Stimulated activated naive CD8-positive, alpha-beta T cell treated with anti-CD3 and anti-CD28 coated beads, Interleukin-15, amount 100 ng/mL, for 72 hours (primary cell): Measurements from ENCODE around the gene SCGB1C1.
A peak's percentile ranks its signal among the peaks of the same experiment; 100 is the strongest.
"Not testable (repeated sequence)": the region's sequence is repeated elsewhere in the genome, so short reads cannot be mapped to it uniquely, and the experiment has no call there.

Experiments
- ATAC-seq: fragments of 150-1000 bp; cut with Tn5 transposase; 2 replicates; pipeline ENCODE4 v1.10.0; 2021; ENCODE audit warnings: mild to moderate bottlenecking, moderate library complexity
- DNase-seq, 2 donors: peaks; one replicate each; pipeline ENCODE4 v3.0.0; 2021 to 2022
- H3K27ac Mint-ChIP-seq, 2 donors: one replicate each; pipeline ENCODE4 v1.8.0; 2022; ENCODE audit warnings: mild to moderate bottlenecking in 2 of 2, mixed read lengths in 2 of 2, moderate library complexity in 2 of 2
- H3K27me3 Mint-ChIP-seq: one replicate; pipeline ENCODE4 v1.8.0; 2022; ENCODE audit warnings: mixed read lengths
- H3K4me1 Mint-ChIP-seq: one replicate; pipeline ENCODE4 v1.8.0; 2022; ENCODE audit warnings: mild to moderate bottlenecking, mixed read lengths
- H3K4me3 Mint-ChIP-seq, 2 donors: one replicate each; pipeline ENCODE4 v1.8.0; 2022; ENCODE audit warnings: mild to moderate bottlenecking in 2 of 2, mixed read lengths in 2 of 2, moderate library complexity in 1 of 2
- H3K9me3 Mint-ChIP-seq, 2 donors: one replicate each; pipeline ENCODE4 v1.8.0; 2022; ENCODE audit warnings: mixed read lengths in 2 of 2

SCGB1C1 gene

DNA sequence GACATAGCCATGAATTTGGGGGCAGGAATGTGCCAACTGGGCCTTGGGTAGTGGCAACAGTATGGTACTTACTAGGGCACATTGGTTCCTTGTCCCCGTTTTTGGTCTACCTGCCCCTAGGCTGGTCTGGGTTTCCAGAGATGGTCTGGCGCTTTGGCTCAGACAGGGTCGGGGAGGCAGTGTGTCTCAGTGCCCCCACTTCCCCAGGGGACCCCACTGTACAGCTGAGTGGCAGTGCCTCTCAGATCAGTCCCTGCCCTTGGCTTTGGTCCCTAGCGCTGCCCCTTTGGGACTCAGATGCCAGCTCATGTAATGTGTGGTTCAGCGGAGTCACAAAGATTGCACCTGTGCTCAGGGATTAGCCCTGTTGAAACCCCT, 17.9 kb downstream of the SCGB1C1 start:
- no peak for ATAC-seq
- no peaks in the 10 kb centered on the region for H3K9me3 Mint-ChIP-seq
- peak overlapping the region; percentile 26 to 91 for H3K4me3 Mint-ChIP-seq
- H3K4me1 Mint-ChIP-seq = peaks cover 46% of the 10 kb centered on the region
- H3K27ac Mint-ChIP-seq = peak overlapping the region in 1 of 2 donors; percentile 25
- no peak for DNase-seq
- H3K27me3 Mint-ChIP-seq = no peaks in the 10 kb centered on the region

DNA sequence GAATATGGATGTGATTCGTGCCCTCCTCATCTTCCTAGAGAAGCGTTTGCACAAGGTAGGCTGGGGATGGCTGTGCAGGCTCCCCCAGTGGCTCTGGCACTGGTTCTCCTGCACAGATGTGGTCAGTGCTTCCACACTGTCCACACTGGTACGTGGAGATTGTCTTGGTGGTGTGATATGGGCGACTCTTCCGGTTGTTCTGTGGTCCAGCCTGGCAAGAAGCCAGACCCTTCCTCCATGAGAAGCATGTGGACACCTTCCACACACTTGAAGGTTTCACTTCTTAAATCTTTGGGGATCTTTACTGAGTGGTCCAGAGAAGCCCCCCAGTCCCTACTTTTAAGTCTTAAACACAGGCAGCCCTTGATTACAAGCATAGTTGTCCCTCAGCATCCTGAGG, 18.4 kb downstream of the SCGB1C1 start:
- Mint-ChIP-seq H3K4me1 (peaks cover 41% of the 10 kb centered on the region), H3K27ac (peak overlapping the region in 1 of 2 donors; percentile 80), H3K9me3 (no peaks in the 10 kb centered on the region), H3K27me3 (no peaks in the 10 kb centered on the region), H3K4me3 (no peak overlapping the region)
- no peak for DNase-seq
- ATAC-seq = no peak

DNA sequence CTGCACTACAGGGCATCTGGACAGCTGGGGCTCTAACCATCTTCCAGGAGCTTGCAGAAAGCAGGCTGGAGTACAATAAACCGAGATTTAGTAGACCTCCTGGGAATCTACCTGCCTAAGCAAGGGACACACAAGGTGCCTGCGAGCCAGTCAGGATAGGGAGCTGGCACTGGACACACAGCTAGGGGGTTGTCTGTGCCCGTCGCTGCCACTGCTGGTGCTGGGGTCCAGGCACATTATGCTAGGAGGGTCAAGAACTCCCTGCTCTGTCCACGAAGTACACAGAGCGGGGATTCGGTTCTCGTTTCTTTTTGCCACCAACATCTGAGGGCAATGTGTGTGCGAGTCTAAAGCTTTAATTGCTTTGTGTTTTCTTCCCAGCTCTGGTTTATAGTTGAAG, 18.9 kb downstream of the SCGB1C1 start:
- peak overlapping the region; percentile 40 to 80 for H3K27ac Mint-ChIP-seq

DNA sequence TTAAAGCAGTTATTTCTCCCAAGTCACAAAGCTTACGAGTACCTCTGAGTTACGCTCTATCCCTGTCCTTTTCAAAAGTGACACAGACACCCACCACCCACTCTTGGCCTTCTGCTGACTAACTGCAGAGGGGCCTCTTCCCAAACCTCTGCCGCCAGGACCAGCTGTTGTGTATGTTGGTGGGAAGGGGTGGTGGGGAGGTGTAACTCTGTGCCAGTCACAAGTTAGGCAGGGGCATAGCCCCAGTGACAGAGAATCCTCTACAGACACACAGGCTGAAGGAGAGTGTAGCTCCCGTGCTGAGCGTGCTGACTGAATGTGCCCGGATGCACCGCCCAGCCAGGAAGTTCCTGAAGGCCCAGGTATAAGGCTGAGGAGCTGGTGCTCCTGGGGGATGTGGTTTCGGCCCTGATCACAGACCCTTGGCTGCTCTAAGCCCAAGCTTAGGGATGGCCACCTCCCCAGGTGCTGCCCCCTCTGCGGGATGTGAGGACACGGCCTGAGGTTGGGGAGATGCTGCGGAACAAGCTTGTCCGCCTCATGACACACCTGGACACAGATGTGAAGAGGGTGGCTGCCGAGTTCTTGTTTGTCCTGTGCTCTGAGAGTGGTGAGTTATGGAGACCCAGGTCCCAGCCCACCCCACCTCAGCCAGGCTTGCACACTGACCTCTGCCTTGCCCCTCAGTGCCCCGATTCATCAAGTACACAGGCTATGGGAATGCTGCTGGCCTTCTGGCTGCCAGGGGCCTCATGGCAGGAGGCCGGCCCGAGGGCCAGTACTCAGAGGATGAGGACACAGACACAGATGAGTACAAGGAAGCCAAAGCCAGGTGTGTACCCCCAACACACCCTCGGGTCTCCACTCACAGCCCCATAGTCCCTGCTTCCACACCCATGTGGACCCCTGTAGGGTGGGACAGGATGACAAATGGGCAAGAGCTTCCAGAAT, 19.5 kb downstream of the SCGB1C1 start:
- Mint-ChIP-seq H3K27me3 (no peaks in the 10 kb centered on the region), H3K27ac (peak overlapping the region in 1 of 2 donors; percentile 40), H3K9me3 (no peaks in the 10 kb centered on the region), H3K4me1 (peaks cover 45% of the 10 kb centered on the region), H3K4me3 (no peak overlapping the region)
- ATAC-seq (no peak), DNase-seq (no peak)

More for the DNA sequence above, 18.9 kb downstream of the SCGB1C1 start:
- H3K9me3 Mint-ChIP-seq = no peaks in the 10 kb centered on the region
- no peak overlapping the region for H3K4me3 Mint-ChIP-seq
- DNase-seq = no peak
- no peaks in the 10 kb centered on the region for H3K27me3 Mint-ChIP-seq
- H3K4me1 Mint-ChIP-seq = peaks cover 40% of the 10 kb centered on the region
- ATAC-seq = no peak

DNA sequence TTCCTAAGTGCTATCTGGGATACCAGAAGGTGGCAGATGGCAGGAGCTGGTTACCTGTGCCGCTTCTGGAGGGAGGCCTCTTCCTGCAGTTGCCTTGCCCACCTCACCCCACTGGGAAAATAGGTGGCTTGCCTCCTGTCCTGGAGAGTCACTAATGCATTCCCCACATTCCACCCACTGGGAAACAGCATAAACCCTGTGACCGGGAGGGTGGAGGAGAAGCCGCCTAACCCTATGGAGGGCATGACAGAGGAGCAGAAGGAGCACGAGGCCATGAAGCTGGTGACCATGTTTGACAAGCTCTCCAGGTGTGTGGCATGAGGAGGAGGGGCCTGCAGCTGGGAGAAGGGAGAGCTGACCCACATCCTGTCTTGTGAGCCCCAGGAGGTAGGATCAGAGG, 20.2 kb downstream of the SCGB1C1 start:
- ATAC-seq (no peak), DNase-seq (no peak)
- no peaks in the 10 kb centered on the region for H3K27me3 Mint-ChIP-seq
- H3K27ac Mint-ChIP-seq = peak overlapping the region in 1 of 2 donors; percentile 45
- no peaks in the 10 kb centered on the region for H3K9me3 Mint-ChIP-seq
- no peak overlapping the region for H3K4me3 Mint-ChIP-seq
- H3K4me1 Mint-ChIP-seq = peaks cover 51% of the 10 kb centered on the region

DNA sequence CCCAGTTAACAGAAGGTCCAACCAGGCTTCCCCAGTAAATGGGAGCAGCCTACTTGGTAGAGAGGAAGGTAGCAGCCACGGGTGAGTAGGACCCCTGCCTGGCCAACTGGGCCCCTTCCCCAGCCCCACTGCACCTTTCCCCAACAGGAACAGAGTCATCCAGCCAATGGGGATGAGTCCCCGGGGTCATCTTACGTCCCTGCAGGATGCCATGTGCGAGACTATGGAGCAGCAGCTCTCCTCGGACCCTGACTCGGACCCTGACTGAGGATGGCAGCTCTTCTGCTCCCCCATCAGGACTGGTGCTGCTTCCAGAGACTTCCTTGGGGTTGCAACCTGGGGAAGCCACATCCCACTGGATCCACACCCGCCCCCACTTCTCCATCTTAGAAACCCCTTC, 21.2 kb downstream of the SCGB1C1 start:
- no peak for ATAC-seq
- Mint-ChIP-seq H3K27me3 (no peaks in the 10 kb centered on the region), H3K27ac (no peak overlapping the region), H3K9me3 (no peaks in the 10 kb centered on the region), H3K4me3 (no peak overlapping the region), H3K4me1 (peaks cover 46% of the 10 kb centered on the region)
- DNase-seq = no peak

DNA sequence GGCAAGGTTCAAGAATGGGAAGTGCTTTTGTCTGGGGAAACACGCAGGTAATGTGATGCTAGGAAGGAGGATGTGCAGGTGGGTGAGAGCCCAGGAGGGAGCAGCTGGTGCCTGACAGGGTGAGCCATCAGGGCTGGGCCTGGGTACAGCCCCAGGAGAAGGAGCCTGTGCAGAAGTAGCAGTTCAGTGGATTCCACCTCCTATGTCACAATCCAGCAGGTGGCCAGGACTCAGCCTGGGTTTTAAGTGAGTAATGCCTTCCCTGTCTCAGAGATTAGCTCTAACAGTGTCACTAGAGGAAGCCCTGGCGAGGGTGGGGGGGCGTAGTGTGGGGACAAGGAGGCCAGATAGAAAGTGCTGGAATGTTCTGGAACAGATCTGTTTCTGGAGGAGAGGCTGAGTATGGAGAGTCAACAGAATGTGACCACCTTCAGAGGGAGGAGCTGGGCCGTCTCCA, 22.7 kb downstream of the SCGB1C1 start:
- H3K4me1 Mint-ChIP-seq = peaks cover 31% of the 10 kb centered on the region
- H3K27me3 Mint-ChIP-seq = no peaks in the 10 kb centered on the region
- H3K4me3 Mint-ChIP-seq = no peak overlapping the region
- H3K27ac Mint-ChIP-seq = peak overlapping the region in 1 of 2 donors; percentile 38
- no peaks in the 10 kb centered on the region for H3K9me3 Mint-ChIP-seq
- ATAC-seq = no peak
- no peak for DNase-seq

DNA sequence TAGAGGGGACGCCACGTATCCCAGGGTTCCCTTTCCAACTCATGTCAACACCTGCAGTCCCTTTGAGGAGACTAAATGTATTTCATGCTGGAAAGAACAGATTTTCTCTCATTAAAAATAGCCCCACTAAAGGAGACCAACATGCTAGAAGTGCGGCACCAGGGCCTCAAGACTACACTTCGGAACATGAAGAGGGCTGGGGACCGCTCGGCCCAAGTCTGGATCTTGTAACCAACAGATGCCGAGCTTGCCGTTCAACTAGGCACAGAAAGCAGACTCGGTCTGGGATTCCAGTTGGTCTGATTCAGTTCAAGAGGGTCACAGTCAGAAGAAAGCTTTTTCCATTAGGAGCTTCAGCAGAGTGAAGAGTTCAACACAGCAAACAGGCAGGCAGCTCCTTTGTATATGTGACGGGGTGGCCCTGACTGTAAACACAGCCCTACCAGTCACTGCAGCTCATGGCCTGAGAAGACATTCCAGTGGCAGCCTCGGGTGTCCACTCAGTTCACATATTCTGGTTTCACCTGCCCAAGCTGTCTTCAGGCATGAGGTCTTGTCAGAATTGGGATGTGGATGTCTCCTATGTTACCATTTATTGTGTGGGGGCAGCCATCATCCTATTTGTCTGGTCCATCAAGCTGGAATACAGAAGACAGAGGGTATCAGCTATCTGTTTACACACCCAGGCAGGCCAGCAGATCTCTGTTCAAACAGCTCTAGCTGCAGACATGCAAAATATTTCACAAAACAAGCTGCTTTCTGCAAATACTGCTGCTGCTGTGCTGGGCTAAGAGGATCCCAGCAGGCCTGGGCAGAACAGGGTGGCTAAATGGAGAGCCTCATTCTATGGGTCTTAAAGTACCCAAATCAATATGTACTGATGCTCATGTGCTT, 23.4 kb downstream of the SCGB1C1 start:
- no peaks in the 10 kb centered on the region for H3K27me3 Mint-ChIP-seq
- H3K4me3 Mint-ChIP-seq = no peak overlapping the region
- no peak overlapping the region for H3K27ac Mint-ChIP-seq
- ATAC-seq (no peak), DNase-seq (no peak)
- no peaks in the 10 kb centered on the region for H3K9me3 Mint-ChIP-seq
- peaks cover 23% of the 10 kb centered on the region for H3K4me1 Mint-ChIP-seq

DNA sequence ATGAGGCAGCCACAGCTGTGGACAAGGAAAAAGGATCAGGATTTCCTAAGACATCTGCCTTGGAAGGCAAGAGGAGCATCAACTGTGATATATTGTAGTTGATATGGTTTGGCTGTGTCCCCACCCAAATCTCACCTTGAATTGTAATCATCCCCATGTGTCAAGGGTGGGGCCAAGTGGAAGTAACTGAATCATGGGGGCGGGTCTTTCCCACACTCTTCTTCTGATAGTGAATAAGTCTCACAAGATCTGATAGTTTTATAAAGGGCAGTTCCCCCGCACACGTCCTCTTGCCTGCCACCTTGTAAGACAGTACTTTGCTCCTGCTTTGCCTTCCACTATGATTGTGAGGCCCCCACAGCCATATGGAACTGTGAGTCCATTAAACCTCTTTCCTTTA, 24.8 kb downstream of the SCGB1C1 start:
- no peaks in the 10 kb centered on the region for H3K9me3 Mint-ChIP-seq
- H3K4me1 Mint-ChIP-seq = peaks cover 19% of the 10 kb centered on the region
- ATAC-seq = no peak
- no peak overlapping the region for H3K27ac Mint-ChIP-seq
- H3K27me3 Mint-ChIP-seq = no peaks in the 10 kb centered on the region
- DNase-seq = no peak
- H3K4me3 Mint-ChIP-seq = no peak overlapping the region

DNA sequence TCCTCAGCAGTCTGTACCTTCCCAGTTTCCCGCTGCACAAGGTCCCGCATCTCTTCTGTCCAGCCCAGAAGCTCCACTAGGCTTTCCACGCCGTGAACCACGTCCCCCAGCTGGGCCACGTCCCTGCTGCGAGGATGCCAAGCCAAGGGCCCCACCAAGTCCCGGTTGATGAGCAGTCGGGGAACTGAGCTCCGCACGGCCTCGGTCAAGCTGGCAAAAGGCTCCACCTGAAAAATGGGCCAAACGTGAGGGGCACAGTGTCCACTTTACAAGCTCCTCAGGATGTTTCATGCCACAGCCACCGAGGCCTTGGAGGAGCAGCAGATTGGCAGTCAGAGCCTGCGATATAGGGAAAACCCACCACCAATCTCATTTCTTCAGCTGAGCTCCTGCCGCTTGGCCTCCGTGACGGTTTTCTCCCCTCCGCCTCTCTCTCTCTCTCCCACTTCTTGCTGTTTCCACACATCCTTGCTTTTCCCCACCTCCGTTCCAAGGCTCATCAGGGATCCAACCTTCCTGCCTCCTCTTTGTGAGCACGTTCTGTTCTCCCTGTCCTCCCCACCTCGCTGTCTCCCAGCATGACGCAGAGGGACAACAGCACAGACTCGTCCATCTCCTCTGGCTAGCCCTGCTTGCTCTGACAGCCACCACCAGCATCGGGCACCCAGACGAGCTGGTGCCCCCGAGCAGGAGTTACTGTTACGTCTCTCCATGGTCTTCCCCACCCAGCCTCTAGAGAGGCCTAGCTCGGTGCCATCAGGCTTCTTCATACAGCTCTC, 26.1 kb downstream of the SCGB1C1 start:
- no peak for DNase-seq
- Mint-ChIP-seq H3K27ac (peak overlapping the region in 1 of 2 donors; percentile 55), H3K27me3 (no peaks in the 10 kb centered on the region), H3K4me1 (peaks cover 11% of the 10 kb centered on the region), H3K4me3 (no peak overlapping the region), H3K9me3 (no peaks in the 10 kb centered on the region)
- ATAC-seq = no peak

DNA sequence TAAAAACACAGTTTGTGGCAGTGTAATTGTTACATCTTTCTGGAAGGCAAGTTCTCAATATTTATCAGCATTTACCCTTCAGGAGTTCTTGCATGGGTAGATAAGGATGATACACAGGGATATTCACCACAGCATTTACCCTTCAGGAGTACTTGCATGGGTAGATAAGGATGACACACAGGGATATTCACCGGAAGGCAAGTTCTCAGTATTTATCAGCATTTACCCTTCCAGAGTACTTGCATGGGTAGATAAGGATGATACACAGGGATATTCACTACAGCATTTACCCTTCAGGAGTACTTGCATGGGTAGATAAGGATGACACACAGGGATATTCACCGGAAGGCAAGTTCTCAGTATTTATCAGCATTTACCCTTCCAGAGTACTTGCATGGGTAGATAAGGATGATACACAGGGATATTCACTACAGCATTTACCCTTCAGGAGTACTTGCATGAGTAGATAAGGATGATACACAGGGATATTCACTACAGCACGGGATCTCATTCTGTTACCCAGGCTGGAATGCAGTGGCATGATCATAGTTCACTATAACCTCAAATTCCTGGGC, 27.9 kb downstream of the SCGB1C1 start:
- H3K27me3 Mint-ChIP-seq, H3K27ac Mint-ChIP-seq, H3K9me3 Mint-ChIP-seq, H3K4me3 Mint-ChIP-seq, DNase-seq, ATAC-seq: not testable (repeated sequence)
- H3K4me1 Mint-ChIP-seq = peaks cover 16% of the 10 kb centered on the region

DNA sequence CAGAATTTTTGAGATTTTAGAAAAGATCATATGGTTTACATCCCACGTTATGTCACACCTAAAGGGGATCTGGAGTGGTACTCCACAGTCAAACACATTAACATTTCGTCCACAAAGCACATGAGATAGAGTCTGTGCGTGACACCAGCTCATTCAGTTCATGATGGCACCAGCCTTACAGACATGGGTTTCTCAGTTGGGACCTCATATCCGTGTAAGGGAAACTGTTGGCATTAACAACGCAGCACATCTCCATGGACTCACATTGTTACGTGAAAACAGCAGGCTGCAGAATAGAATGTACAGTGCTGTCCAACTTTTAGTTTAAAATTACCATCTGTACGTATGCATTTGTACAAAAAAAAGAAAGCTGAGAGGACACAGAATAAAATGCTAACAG, 28.7 kb downstream of the SCGB1C1 start:
- ATAC-seq (no peak), DNase-seq (no peak)
- peaks cover 22% of the 10 kb centered on the region for H3K4me1 Mint-ChIP-seq
- no peaks in the 10 kb centered on the region for H3K9me3 Mint-ChIP-seq
- no peaks in the 10 kb centered on the region for H3K27me3 Mint-ChIP-seq
- no peak overlapping the region for H3K27ac Mint-ChIP-seq
- H3K4me3 Mint-ChIP-seq = no peak overlapping the region

DNA sequence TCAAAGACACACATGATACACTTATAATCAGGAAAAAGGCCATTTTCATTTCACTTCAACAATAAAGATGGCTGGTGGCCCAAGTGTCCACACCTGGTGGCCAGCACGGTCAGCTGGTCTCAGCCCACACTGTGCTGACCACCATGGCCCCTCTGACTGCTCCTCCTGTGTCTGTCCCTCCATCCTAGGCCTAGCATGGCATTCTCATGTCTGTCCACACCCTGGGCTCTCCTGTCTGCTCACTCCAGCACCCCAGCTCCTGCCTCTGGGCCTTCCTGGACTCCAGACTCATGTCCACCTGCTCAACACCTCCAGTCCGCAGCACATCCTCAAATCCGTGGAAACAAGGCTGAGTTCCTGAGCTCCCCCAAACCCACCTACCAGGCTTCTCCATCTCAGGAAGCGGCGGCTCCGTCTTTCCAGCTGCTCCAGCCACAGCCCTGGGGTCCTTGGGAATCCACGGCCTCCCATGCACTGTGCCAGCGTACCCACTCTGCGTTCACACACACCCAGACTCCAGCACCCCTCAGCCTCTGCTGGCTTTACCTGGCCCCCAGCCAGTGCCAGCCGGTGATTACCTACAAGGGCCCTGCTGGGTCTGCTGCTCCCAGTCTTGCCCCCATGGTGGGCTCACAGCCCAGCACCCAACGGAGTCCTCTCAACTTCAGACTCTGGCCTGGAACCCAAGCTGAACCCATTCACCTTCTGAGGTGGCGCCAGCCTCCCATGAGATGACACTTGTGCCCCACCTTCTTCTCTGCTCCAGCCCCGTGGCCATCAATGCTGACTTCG, 29.3 kb downstream of the SCGB1C1 start:
- Mint-ChIP-seq H3K27ac (no peak overlapping the region), H3K9me3 (no peaks in the 10 kb centered on the region), H3K27me3 (no peaks in the 10 kb centered on the region), H3K4me1 (peaks cover 19% of the 10 kb centered on the region), H3K4me3 (no peak overlapping the region)
- ATAC-seq (no peak), DNase-seq (no peak)

DNA sequence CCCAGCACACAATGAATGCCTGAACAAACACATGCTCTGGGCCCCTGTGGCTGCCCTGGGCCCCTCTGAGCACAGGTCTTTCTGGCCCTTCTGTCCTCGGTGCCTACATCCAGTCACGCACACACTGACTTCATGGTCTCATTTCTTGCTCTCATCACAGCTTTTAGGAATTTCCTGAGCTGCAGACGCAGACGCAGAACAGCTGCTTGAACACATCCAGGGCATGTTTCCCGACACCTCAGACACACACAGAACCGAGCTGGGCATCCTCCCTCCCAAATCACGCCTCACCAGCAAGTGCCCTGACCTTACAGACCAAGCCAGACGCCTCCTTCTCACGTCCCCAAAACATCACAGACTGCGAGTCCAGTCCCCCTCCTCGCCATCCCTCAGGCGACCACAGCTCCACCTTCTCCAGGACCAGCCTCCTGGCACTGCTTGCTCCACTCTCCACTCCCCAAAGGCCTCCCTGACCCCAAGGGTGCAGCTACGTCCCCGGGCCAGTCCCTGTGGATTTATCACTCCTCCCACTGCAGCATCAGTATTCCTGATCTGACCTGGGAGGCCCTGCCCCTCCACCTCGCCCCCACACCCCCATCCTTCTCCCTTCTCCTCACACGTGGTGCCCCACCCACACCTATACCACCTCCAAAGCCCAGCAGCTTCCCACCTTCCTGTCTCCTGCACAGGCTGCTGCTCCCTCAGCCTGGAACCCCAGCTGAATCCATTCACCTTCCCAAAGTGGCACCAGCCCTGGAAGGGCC, 30.3 kb downstream of the SCGB1C1 start:
- H3K27ac Mint-ChIP-seq = peak overlapping the region in 1 of 2 donors; percentile 41
- peaks cover 18% of the 10 kb centered on the region for H3K4me1 Mint-ChIP-seq
- no peak overlapping the region for H3K4me3 Mint-ChIP-seq
- ATAC-seq = no peak
- DNase-seq = no peak
- H3K27me3 Mint-ChIP-seq = no peaks in the 10 kb centered on the region
- no peaks in the 10 kb centered on the region for H3K9me3 Mint-ChIP-seq
